Measurements from ENCODE around the gene C11orf21. TPM values are rescaled to one million over a fixed set of nuclear protein-coding genes. Genes with fewer than 3 reads are reported as not detected.

Gene C11orf21
- total RNA-seq, 1 donor = not detected

DNA sequence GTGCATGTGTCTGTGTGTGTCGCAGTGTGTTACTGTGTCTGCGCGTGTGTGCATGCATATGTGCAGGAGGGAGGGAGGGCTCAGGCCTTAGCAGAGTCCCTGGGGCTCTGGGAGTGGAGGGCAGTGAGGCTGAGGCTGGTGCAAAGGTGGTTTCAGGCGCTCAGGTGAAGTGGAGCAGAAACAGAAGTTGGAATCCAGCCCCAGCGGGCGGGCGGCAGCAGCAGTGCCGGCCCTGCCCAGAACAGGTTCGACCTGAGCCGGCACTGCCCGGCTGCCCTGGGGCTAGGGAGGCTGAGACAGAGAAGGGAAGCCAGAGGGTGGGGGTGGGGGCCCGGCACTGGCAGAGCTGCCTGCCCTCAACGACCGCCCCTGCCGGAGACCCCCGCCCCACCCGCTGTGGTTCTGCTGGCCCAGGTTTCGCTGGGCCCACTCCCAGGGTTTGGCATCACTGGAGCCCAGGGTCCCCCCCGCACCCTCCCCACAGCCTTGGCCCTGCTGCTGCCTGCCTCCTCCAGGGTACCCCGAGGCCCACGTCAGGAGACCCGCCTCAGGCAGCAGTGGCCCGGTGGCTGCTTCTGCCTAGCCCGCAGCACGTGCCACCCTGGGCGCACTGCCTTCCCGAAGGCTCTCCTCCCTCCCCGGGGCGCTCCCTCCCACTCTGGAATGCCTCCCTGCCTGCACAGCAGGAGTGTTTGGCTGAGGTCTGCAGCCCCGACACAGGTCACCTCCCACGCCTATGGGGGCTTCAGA lies 44.6 kb downstream of the C11orf21 start:
- no peak for DNase-seq (ENCODE audit: low read depth)
- TF ChIP-seq, protein P1, sequence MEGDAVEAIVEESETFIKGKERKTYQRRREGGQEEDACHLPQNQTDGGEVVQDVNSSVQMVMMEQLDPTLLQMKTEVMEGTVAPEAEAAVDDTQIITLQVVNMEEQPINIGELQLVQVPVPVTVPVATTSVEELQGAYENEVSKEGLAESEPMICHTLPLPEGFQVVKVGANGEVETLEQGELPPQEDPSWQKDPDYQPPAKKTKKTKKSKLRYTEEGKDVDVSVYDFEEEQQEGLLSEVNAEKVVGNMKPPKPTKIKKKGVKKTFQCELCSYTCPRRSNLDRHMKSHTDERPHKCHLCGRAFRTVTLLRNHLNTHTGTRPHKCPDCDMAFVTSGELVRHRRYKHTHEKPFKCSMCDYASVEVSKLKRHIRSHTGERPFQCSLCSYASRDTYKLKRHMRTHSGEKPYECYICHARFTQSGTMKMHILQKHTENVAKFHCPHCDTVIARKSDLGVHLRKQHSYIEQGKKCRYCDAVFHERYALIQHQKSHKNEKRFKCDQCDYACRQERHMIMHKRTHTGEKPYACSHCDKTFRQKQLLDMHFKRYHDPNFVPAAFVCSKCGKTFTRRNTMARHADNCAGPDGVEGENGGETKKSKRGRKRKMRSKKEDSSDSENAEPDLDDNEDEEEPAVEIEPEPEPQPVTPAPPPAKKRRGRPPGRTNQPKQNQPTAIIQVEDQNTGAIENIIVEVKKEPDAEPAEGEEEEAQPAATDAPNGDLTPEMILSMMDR (IDR thresholded peaks at IDR 0.05; ENCODE audit: insufficient read depth, low read length) = no peak
- H3K4me3 ChIP-seq (ENCODE audit: low read depth, low read length) = no peak overlapping the region

DNA sequence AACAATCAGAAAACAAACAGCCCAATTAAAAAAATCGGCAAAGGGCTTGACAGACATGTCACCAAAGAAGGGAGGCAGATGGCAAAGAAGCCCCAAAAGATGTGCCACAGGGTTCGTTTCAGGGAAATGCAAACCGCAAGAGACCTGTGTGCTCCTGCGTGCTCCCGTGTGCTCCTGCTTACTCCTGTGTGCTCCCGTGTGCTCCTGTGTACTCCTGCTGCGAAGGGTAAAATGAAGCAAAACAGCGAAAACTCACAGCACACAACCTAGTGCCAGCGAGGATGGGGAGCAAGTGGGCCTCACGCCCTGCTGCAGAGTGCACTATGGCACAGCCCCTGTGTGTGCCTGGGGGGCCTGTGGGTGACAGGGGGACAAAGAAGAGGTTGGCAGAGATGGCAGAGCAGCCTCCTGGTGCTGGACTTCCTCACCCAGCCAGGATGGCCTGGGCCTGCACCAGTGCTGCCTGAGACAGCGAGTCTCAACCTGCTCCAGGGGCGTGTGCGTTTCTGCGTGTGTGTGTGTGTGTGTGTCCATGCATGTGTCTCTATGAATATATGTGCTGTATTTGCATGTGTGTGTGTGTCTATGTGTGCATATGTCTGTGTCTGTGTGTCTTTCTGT lies 45.3 kb downstream of the C11orf21 start:
- H3K4me3 ChIP-seq (ENCODE audit: low read depth, low read length) = no peak overlapping the region
- TF ChIP-seq, protein P1 (IDR thresholded peaks at IDR 0.05; ENCODE audit: insufficient read depth, low read length) = no peak
- DNase-seq (ENCODE audit: low read depth) = no peak

DNA sequence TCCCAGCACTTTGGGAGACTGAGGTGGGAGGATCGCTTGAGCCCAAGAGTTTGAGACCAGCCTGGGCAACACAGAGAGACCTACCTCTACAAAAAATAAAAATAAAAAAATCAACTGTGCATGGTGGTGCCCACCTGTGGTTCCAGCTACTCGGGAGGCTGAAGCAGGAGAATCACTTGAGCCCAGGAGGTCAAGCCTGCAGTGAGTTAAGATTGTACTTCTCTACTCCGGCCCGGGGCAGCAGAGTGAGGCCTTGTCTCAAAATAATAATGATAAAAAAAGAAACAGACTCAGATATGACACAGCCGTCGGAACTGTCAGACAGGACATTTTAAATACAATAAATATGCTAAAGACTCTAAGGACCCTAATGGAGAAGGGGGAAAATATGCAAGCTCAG lies 49.7 kb downstream of the C11orf21 start:
- TF ChIP-seq, protein P1 (IDR thresholded peaks at IDR 0.05; ENCODE audit: insufficient read depth, low read length) = no peak
- H3K4me3 ChIP-seq (ENCODE audit: low read depth, low read length) = no peak overlapping the region
- no peak for DNase-seq (ENCODE audit: low read depth)

DNA sequence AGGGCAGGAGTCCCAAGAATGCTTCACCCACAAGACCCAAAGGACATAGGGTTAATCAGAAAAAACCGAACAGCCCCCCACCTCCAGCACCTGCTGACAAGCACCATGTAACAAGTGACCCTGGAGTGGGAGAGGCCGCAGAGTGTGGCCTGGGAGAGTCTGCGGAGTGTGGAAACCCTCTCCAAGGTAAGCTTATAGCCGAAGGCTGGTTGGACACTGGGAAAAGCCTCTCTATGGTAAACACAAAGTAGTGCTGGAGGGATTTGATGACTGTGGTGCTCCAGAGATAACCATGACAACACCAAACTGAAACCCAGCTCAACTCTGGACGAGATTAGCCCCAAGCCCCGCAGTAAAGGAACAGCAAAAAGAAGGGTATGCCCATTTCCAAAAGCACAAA lies 50.6 kb downstream of the C11orf21 start:
- TF ChIP-seq, protein P1 (IDR thresholded peaks at IDR 0.05; ENCODE audit: insufficient read depth, low read length) = no peak
- DNase-seq (ENCODE audit: low read depth) = no peak
- no peak overlapping the region for H3K4me3 ChIP-seq (ENCODE audit: low read depth, low read length)

DNA sequence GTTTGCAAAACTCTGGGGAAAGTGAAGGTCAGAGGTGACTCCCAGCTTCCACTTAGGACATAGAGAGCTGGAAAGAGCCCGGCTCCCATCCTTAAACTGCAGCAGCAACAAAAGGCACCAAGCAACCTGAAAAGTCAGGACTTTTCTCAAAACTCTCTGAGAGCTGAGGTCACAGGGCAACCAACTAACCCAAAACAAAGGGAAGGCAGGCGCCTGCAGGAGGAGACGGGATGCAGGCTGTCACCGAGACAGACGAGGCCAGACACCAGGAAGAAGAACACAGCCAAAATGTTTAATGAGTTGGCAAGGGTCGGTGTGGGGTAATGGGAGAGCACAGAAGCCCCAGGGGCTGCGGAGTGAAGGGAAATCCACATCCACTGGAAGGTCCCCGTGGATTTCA lies 51.2 kb downstream of the C11orf21 start:
- no peak for DNase-seq (ENCODE audit: low read depth)
- TF ChIP-seq, protein P1 (IDR thresholded peaks at IDR 0.05; ENCODE audit: insufficient read depth, low read length) = no peak
- no peak overlapping the region for H3K4me3 ChIP-seq (ENCODE audit: low read depth, low read length)

DNA sequence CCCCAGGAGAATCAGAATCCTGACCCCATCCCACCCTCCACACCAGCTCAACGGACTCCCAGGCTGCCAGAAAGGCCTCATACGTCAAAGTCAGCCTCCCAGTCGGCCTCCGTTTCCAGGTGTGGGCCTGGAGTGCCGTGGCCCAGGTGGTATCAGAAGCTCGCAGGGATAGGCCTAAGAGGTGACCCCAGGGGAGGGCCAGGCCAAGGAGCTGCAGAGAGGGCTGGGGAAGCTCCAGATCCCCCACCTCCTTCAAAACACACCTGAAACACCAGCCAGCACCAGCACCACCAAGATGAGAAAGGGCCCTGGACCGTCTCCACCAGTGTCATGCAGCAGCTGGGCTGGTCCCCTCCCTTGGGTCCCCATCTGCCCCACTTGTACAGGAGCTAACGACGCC lies 51.7 kb downstream of the C11orf21 start:
- TF ChIP-seq, protein P1 (IDR thresholded peaks at IDR 0.05; ENCODE audit: insufficient read depth, low read length) = no peak
- DNase-seq (ENCODE audit: low read depth) = no peak
- no peak overlapping the region for H3K4me3 ChIP-seq (ENCODE audit: low read depth, low read length)

Measured in fibroblast of the aortic adventitia (primary cell).